HG03558 (cell line): ENCODE results near the gene C15orf39.
"Not testable (repeated sequence)": the region's sequence is repeated elsewhere in the genome, so short reads cannot be mapped to it uniquely, and the experiment has no call there.

Experiments used
- ATAC-seq: cut with Tn5 transposase; IDR thresholded peaks from one replicate; pipeline ENCODE4 v1.9.1; 2021; ENCODE audit warnings: moderate number of reproducible peaks; ENCODE audit not compliant: unreplicated experiment; ENCODE audit errors: extremely low read depth

Gene C15orf39

GRCh38 chr15:75258034-75258433 is 56.4 kb downstream of the C15orf39 start, which contains the start of gene GOLGA6C:
Gene GOLGA6C (plus strand): TSS chr15:75258334. CDS start chr15:75258599, 265 bp downstream.
- not testable (repeated sequence) for ATAC-seq

- ATAC-seq: not testable (repeated sequence)
Observed at GRCh38 chr15:75258620-75259343, 57.1 kb downstream of the C15orf39 start.

- not testable (repeated sequence) for ATAC-seq
Observed at GRCh38 chr15:75259873-75260272, 58.2 kb downstream of the C15orf39 start.
